ENCODE results near the gene BEX3.

BEX3 gene

DNA sequence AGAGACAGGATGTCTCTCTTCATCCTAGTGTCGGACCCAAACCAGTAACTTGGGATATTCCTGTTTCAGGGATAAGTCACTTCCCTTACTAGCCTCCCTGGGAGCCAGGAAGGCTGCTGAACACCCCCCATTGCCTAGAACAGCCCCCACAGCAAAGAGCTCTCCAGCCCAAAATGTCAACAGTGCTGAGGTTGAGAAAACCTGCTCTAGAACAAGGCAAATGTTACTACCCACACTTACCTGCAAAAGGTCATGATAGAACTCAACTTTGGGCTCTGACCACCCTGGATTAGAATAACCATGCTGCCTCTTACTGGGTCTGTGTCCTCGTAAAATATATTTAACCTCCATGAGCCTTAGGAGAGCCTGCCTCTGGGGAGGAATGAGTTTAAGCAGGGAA lies 20.3 kb downstream of the BEX3 start:
- TF ChIP-seq, protein P1, sequence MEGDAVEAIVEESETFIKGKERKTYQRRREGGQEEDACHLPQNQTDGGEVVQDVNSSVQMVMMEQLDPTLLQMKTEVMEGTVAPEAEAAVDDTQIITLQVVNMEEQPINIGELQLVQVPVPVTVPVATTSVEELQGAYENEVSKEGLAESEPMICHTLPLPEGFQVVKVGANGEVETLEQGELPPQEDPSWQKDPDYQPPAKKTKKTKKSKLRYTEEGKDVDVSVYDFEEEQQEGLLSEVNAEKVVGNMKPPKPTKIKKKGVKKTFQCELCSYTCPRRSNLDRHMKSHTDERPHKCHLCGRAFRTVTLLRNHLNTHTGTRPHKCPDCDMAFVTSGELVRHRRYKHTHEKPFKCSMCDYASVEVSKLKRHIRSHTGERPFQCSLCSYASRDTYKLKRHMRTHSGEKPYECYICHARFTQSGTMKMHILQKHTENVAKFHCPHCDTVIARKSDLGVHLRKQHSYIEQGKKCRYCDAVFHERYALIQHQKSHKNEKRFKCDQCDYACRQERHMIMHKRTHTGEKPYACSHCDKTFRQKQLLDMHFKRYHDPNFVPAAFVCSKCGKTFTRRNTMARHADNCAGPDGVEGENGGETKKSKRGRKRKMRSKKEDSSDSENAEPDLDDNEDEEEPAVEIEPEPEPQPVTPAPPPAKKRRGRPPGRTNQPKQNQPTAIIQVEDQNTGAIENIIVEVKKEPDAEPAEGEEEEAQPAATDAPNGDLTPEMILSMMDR (IDR thresholded peaks at IDR 0.05; ENCODE audit: low read depth, low read length), result no peak
- no peak for DNase-seq (ENCODE audit: extremely low read depth, low read depth)

DNA sequence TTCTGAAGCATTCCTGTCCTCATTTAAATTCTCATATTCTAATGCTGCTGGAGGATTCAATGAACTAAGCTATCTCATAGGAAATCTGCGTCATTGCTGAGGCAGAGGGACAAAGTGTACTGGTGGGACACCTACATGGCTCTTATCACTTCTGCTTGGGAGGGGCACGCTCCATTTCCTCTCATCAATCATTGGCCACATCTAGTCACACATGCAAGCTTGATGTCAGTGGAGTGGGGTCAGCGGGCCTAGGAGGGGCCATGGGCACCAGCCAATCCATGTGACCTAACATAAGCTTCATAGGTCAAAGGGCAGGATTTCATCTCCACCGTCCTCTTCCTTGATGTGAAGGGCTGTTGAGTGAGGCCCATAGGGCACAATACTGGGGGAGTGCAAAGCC lies 21.4 kb downstream of the BEX3 start:
- DNase-seq (ENCODE audit: extremely low read depth, low read depth), result no peak
- TF ChIP-seq, protein P1 (IDR thresholded peaks at IDR 0.05; ENCODE audit: low read depth, low read length), result no peak

GRCh38 chrX:103398421-103398864 lies 22.1 kb downstream of the BEX3 start:
- no peak for DNase-seq (ENCODE audit: extremely low read depth, low read depth)
- TF ChIP-seq, protein P1 (IDR thresholded peaks at IDR 0.05; ENCODE audit: low read depth, low read length), result no peak

- DNase-seq (ENCODE audit: extremely low read depth, low read depth), result no peak
- TF ChIP-seq, protein P1 (IDR thresholded peaks at IDR 0.05; ENCODE audit: low read depth, low read length), result no peak
These were observed 23.4 kb downstream of the BEX3 start for GRCh38 chrX:103399744-103400143.

- no peak for DNase-seq (ENCODE audit: extremely low read depth, low read depth)
These were observed 24.6 kb downstream of the BEX3 start for GRCh38 chrX:103400931-103401330.

DNA sequence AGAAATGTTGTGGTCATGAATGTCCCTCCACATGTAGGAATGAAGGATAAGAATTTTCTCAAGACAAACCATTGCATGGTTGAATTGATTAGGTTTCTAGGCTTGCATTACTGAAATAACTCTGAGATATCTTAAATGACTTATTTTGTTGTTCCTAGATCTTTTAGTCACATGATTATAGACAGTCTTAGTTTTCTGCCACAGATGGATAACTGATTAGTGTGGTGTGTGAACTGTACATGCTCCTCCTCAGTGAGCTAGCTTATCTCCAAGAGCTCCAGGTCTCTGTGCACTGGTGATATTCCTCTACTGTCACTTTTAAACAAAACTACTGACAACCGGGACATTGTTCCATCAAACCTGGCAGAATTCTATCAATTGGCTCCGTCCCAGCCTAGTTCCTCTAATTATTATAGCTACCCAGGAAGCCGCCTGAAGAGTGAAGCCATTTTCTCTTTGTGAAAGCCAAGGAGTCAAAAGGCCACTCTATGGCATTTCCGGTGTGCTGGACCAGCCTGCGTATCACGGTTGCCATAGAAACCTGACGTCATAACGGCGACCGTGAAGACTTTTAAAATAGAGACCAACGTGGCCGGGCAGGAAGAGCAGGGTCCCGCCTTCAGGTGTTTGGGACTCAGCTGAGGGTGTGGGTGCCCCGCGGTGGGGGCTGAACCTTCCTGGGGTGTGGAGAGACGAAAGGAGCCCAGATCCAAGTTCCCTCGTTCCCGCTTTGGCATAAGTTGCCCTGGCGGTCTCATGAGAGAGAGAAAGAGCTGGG lies 28.1 kb downstream of the BEX3 start:
- DNase-seq (ENCODE audit: extremely low read depth, low read depth), result peak; percentile 70
- TF ChIP-seq, protein P1 (IDR thresholded peaks at IDR 0.05; ENCODE audit: low read depth, low read length), result no peak

More at GRCh38 chrX:103400931-103401330, 24.6 kb downstream of the BEX3 start:
- TF ChIP-seq, protein P1 (IDR thresholded peaks at IDR 0.05; ENCODE audit: low read depth, low read length), result no peak

DNA sequence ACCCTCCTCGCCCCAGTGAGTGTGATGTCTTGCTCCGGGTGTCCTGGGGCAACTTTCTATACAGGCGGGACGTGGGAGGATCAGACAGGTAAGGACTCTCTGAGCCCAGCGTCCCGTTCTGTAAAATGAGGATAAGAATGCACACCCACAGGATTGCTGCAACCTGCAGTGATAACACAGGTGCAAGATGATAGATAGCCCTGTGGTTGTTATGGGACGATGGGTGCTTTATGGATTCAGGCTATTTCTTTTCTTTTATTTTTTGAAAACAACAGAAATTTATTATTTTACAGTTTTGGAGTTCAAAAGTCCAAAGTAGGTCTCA lies 28.6 kb downstream of the BEX3 start:
- TF ChIP-seq, protein P1 (IDR thresholded peaks at IDR 0.05; ENCODE audit: low read depth, low read length), result no peak
- DNase-seq (ENCODE audit: extremely low read depth, low read depth), result no peak
